Measurements from ENCODE around the gene IGSF22.

IGSF22 gene

GRCh38 chr11:18743365-18743764 lies 17.4 kb upstream of the IGSF22 start:
- POLR2A ChIA-PET, result no interaction called here
- TF ChIP-seq, protein P1, sequence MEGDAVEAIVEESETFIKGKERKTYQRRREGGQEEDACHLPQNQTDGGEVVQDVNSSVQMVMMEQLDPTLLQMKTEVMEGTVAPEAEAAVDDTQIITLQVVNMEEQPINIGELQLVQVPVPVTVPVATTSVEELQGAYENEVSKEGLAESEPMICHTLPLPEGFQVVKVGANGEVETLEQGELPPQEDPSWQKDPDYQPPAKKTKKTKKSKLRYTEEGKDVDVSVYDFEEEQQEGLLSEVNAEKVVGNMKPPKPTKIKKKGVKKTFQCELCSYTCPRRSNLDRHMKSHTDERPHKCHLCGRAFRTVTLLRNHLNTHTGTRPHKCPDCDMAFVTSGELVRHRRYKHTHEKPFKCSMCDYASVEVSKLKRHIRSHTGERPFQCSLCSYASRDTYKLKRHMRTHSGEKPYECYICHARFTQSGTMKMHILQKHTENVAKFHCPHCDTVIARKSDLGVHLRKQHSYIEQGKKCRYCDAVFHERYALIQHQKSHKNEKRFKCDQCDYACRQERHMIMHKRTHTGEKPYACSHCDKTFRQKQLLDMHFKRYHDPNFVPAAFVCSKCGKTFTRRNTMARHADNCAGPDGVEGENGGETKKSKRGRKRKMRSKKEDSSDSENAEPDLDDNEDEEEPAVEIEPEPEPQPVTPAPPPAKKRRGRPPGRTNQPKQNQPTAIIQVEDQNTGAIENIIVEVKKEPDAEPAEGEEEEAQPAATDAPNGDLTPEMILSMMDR (IDR thresholded peaks at IDR 0.05; ENCODE audit: insufficient read depth, low read length, missing control alignments), result no peak
- DNase-seq (ENCODE audit: low read depth, low spot score), result no peak
- CTCF ChIA-PET, result interaction anchor here (1.1 to 7.3 kb wide), 6 partner anchors 12 to 203 kb away, joined by 3 to 72 read pairs (median 6); no protein-coding TSS in a partner anchor
- no peak overlapping the region for H3K4me3 ChIP-seq (ENCODE audit: low read depth, low read length)

GRCh38 chr11:18741783-18742182 lies 15.8 kb upstream of the IGSF22 start:
- no peak for DNase-seq (ENCODE audit: low read depth, low spot score)
- H3K4me3 ChIP-seq (ENCODE audit: low read depth, low read length), result no peak overlapping the region
- ChIA-PET POLR2A (no interaction called here), CTCF (interaction anchor here (0.8 to 7.3 kb wide), 4 partner anchors 10 to 109 kb away, joined by 3 to 72 read pairs (median 18); no protein-coding TSS in a partner anchor)
- TF ChIP-seq, protein P1 (IDR thresholded peaks at IDR 0.05; ENCODE audit: insufficient read depth, low read length, missing control alignments), result no peak

DNA sequence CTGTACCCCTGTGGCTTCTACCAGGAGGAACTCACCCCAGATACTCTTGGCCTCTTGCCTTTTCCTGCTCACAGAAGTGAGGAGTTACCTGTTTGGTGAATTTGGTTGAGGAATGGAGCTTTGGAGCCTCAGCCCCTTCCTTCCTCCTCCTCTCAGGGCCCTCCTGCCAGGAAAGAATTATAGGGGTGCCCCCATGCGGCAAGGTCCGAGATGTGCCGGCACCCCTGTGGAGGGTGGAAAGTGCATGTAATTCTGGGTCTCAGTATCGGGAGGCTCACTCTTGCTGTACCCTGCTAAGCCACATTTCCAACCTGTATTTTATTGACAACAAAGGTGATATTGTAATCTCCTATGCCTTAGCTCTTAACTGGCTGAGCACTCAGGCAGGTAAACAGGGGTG lies 13.7 kb upstream of the IGSF22 start:
- POLR2A ChIA-PET, result no interaction called here
- no peak for DNase-seq (ENCODE audit: low read depth, low spot score)
- CTCF ChIA-PET, result interaction anchor here (0.6 to 11.4 kb wide), 6 partner anchors 8 to 624 kb away, joined by 3 to 132 read pairs (median 7); partner anchors contain the start of genes IGSF22 and LDHC
- TF ChIP-seq, protein P1 (IDR thresholded peaks at IDR 0.05; ENCODE audit: insufficient read depth, low read length, missing control alignments), result no peak
- H3K4me3 ChIP-seq (ENCODE audit: low read depth, low read length), result no peak overlapping the region

DNA sequence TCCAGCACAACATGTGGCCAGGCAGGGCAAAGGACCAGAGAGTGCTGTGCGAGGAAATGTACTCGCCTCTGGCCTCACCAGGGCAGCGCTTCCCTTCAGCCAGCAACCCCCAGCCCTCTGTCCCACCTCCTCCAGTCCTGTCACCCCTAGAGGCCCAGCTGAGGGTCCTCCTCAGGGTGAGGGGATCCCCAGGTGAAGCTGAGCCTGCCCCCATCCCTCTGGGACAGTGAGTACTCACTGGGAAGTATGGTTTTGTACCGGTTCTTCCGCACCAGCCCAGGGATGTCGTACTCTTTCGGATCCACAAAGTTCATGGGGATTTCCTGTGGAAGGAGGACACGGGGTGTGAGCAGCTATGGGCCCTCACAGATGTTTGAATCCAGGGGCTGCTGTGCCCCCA lies 11.7 kb upstream of the IGSF22 start:
- DNase-seq (ENCODE audit: low read depth, low spot score), result no peak
- ChIA-PET CTCF (interaction anchor here (0.7 to 11.4 kb wide), 4 partner anchors 10 to 197 kb away, joined by 4 to 132 read pairs (median 4); partner anchors contain the start of gene IGSF22), POLR2A (no interaction called here)
- TF ChIP-seq, protein P1 (IDR thresholded peaks at IDR 0.05; ENCODE audit: insufficient read depth, low read length, missing control alignments), result no peak
- H3K4me3 ChIP-seq (ENCODE audit: low read depth, low read length), result no peak overlapping the region

- TF ChIP-seq, protein P1 (IDR thresholded peaks at IDR 0.05; ENCODE audit: insufficient read depth, low read length, missing control alignments), result no peak
- DNase-seq (ENCODE audit: low read depth, low spot score), result no peak
- H3K4me3 ChIP-seq (ENCODE audit: low read depth, low read length), result no peak overlapping the region
These were observed 10.7 kb upstream of the IGSF22 start for GRCh38 chr11:18736590-18737148.

DNA sequence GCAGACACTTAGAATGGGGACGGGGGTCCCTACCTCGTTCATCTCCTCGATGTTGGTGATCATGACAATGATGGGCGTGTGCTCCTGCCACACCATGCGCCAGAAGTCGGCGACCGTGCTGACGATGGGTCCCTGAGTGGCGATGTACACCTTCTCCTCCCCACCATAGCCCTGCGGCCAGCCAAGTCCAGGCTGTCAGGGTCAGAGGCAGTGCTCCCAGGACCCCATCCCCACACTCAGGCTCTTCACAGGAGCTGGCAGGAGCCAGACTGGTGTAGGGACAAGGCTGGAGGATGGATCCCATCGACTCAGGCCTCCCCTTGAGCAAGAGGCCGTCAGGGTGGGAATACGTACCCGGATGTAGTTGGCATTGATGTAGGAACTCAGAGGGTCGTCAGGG lies 7.2 kb upstream of the IGSF22 start:
- CTCF ChIA-PET, result interaction anchor here (0.9 to 11.4 kb wide), 9 partner anchors 10 to 618 kb away, joined by 3 to 132 read pairs (median 7); partner anchors contain the start of gene IGSF22
- POLR2A ChIA-PET, result no interaction called here
- H3K4me3 ChIP-seq (ENCODE audit: low read depth, low read length), result no peak overlapping the region
- TF ChIP-seq, protein P1 (IDR thresholded peaks at IDR 0.05; ENCODE audit: insufficient read depth, low read length, missing control alignments), result no peak
- no peak for DNase-seq (ENCODE audit: low read depth, low spot score)

More at GRCh38 chr11:18736590-18737148, 10.7 kb upstream of the IGSF22 start:
- CTCF ChIA-PET, result interaction anchor here (1.0 to 11.4 kb wide), 3 partner anchors 9 to 39 kb away, joined by 3 to 132 read pairs (median 4); partner anchors contain the start of gene IGSF22
- POLR2A ChIA-PET, result no interaction called here
